Uterus (tissue), 4 donors: ENCODE measurements around the gene TDRKH. TPM values are rescaled to one million over a fixed set of nuclear protein-coding genes. Genes with fewer than 3 reads are reported as not detected.

ENCODE experiments used
- DNase-seq, 2 donors: peaks; one replicate each; pipeline ENCODE4 v3.0.0-alpha.2; 2019 to 2020
- H3K27ac ChIP-seq, 2 donors: fragments of 200-600 bp; sonication (generic); 1 replicate in 1 of 2; 2 replicates in 1 of 2; pipeline ENCODE4 v1.5.1; 2016 to 2018
- H3K27me3 ChIP-seq, 2 donors: fragments of 200-600 bp; sonication (generic); one replicate each; pipeline ENCODE4 v1.5.1; 2018 to 2019; ENCODE audit warnings: control low read depth in 1 of 2
- H3K36me3 ChIP-seq, 2 donors: fragments of 200-600 bp; sonication (generic); one replicate each; pipeline ENCODE4 v1.5.1; 2019; ENCODE audit warnings: control low read depth in 1 of 2
- H3K4me1 ChIP-seq, 2 donors: fragments of 200-600 bp; sonication (generic); one replicate each; pipeline ENCODE4 v1.5.1; 2018 to 2019; ENCODE audit warnings: control low read depth in 1 of 2
- H3K4me3 ChIP-seq, 2 donors: fragments of 200-600 bp; sonication (generic); 1 replicate in 1 of 2; 2 replicates in 1 of 2; pipeline ENCODE4 v1.5.1; 2018 to 2019; ENCODE audit warnings: mild to moderate bottlenecking in 1 of 2
- H3K9me3 ChIP-seq, 2 donors: fragments of 200-600 bp; sonication (generic); one replicate each; pipeline ENCODE4 v1.5.1; 2019; ENCODE audit warnings: control low read depth in 1 of 2
- POLR2A ChIP-seq, 2 donors: fragments of 450-650 bp; IDR thresholded peaks; one replicate each; pipeline ENCODE4 v1.6.1; 2016; ENCODE audit warnings: antibody characterized with exemption in 2 of 2, mild to moderate bottlenecking in 1 of 2, moderate library complexity in 1 of 2
- intact Hi-C: fragments of 100-400 bp; cut with DNase I; formaldehyde crosslinking; loops from one replicate; pipeline ENCODE4 v1.15.1; 2023; ENCODE audit warnings: low total_unique reads
- small RNA-seq: library from RNA; depleted of rRNA; stranded (forward); fragments of <200 nt; gene quantifications from one replicate; pipeline ENCODE3, GENCODE V24; 2016
- total RNA-seq, 4 donors: library from RNA; depleted of rRNA in 3 of 4; stranded (reverse); fragments of >200 nt in 3 of 4; gene quantifications; one replicate each; pipeline versions ENCODE4 v1.1.0 to v1.2.4, GENCODE V29; 2014 to 2023
- TF ChIP-seq, protein P1 (sequence below), 4 experiments: fragments of 200-600 bp in 2 of 4; fragments of 450-650 bp in 2 of 4; sonication (generic) in 2 of 4; IDR thresholded peaks; one replicate each; pipeline ENCODE4 v1.5.1; 2016 to 2019; ENCODE audit warnings: antibody characterized with exemption in 4 of 4, mild to moderate bottlenecking in 2 of 4, moderate library complexity in 1 of 4
- donor health status: DM: yes; HTN: yes; CAD: no.

The TDRKH gene
- total RNA-seq, 4 donors from 2014 or later: 0.26 to 6.8 (median 1.8) TPM

DNA sequence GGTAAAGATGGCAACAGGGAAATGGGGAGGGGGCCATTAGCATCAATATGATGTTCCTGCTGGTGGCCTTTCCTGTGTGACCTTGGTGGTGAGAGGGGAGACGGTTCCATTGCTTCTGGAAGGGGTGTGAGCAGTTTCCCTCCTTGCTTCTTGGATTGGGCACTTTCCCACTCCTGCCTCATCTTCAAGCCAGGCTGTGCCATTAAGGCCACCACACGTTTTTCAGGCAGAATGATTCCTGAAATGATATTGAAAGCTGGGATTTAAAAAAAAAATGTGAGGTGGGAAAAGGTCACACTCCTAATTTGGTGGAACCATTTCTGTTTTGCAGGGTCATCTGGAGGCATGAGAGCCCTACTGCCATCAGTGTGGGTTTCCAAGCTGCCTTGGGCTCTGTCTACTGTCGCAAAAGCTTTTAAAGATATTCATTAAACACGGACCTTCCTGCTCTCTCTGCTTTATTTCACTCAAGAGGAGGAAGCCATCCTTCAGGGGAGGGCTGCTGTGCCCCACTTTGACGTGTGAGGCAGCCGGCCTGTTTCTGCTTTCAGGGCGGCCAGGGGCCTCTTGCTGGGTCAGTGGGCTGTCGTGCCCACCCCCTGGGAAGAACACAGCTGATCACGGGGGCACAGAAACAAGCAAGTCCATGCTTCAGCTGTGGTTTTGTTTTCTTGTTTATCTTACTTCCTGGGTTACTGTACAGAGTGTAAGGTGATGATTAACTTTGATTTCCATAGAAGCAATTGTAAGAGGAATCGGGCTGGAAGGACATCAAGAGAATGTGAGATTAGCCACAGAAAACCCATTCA, 60.9 kb downstream of the TDRKH start:
- Histone ChIP-seq H3K27me3 (no peaks in the 10 kb centered on the region), H3K4me3 (no peak overlapping the region), H3K27ac (no peak overlapping the region), H3K36me3 (no peaks in the 10 kb centered on the region), H3K9me3 (no peaks in the 10 kb centered on the region), H3K4me1 (no peaks in the 10 kb centered on the region)
- intact Hi-C loops: no loop called here
- DNase-seq: no peak
- TF ChIP-seq, protein P1, sequence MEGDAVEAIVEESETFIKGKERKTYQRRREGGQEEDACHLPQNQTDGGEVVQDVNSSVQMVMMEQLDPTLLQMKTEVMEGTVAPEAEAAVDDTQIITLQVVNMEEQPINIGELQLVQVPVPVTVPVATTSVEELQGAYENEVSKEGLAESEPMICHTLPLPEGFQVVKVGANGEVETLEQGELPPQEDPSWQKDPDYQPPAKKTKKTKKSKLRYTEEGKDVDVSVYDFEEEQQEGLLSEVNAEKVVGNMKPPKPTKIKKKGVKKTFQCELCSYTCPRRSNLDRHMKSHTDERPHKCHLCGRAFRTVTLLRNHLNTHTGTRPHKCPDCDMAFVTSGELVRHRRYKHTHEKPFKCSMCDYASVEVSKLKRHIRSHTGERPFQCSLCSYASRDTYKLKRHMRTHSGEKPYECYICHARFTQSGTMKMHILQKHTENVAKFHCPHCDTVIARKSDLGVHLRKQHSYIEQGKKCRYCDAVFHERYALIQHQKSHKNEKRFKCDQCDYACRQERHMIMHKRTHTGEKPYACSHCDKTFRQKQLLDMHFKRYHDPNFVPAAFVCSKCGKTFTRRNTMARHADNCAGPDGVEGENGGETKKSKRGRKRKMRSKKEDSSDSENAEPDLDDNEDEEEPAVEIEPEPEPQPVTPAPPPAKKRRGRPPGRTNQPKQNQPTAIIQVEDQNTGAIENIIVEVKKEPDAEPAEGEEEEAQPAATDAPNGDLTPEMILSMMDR (IDR thresholded peaks at IDR 0.05): no peak
- no peak for TF ChIP-seq POLR2A (IDR thresholded peaks at IDR 0.05)

DNA sequence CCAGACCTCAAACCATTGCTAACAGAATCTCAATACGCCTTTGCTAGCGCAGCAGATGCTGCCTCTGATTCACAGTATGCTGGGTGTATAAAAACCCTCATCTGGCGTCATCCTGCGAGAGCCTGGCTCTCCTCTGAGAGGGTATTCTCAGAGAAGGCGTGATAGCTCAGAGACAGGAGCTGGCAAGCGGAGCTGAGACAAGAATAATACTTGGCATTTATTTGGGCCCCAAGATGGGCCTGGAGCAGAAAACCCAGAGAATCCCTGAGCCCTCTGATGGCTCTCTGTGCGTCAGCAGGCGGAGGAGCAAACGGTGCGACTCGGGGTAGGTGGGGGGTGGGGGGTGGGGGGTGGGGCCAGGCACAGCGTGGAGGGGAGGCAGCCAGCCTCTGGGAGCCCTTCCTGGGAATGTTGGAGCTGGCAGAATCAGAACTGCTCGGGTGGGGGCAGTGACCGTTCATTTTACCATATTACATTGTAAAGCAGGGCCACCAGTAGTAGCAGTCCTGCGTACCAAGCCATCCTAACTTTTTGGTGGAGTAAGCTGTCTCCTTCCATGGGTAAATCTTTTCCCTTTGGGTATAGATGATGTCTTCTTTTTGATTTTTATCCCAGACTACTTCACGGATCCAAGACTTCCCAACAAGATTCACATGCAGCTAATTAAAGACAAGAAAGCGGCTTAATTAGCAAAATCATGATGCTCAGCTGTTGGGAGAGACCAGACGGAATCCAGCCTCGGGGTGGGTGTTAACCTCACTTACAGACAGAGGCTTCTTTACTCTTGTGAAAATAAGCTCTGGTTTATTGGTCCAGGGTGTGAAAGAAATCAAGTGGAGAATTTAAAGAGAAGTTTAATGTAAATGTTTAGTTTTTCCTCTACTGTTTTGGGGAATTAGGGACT, 61.9 kb downstream of the TDRKH start:
- no peaks in the 10 kb centered on the region for H3K27me3 ChIP-seq
- no peaks in the 10 kb centered on the region for H3K9me3 ChIP-seq
- peak; percentile 30 to 43 for DNase-seq
- peak overlapping the region; percentile 7 to 48 for H3K27ac ChIP-seq
- no peak for TF ChIP-seq POLR2A (IDR thresholded peaks at IDR 0.05)
- TF ChIP-seq, protein P1 (IDR thresholded peaks at IDR 0.05): no peak
- H3K4me3 ChIP-seq: no peak overlapping the region
- H3K4me1 ChIP-seq: no peaks in the 10 kb centered on the region
- intact Hi-C loops: no loop called here
- H3K36me3 ChIP-seq: no peaks in the 10 kb centered on the region

DNA sequence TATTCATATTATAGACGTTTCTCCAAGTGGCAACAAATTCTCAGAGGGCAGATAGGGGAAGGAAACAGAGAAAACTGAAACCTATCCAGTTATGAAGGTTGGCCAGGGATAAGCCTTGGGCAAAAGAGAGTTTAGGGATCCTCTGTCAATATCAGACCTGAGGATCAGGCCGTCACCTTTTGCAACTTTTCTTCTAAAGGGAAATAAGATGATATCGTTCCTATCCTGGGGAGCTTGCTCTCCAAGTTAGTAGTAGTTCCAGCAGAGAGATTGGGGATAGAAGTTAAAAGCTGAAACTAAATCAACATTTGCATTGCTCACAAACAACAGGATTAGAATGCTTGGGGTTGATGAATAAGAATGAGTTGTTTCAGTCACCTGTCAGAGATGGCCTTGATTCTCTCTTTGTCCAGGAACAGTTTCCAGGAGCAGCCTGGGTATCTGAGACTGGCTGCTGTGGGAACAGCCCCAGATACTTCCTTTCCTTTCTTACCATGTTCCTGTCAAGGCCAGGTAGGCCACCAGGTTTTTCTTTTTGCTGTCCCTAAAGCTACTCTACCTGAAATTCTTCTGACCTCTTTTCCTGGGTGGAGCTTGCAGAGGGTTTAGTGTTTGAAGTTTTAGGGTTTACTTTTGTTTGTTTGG, 66.5 kb downstream of the TDRKH start:
- DNase-seq: no peak
- Histone ChIP-seq H3K27ac (no peak overlapping the region), H3K9me3 (no peaks in the 10 kb centered on the region), H3K27me3 (no peaks in the 10 kb centered on the region), H3K36me3 (no peaks in the 10 kb centered on the region), H3K4me1 (no peaks in the 10 kb centered on the region), H3K4me3 (no peak overlapping the region)
- no peak for TF ChIP-seq POLR2A (IDR thresholded peaks at IDR 0.05)
- intact Hi-C loops: no loop called here

Small RNA genes lying within 50 kb of the gene (small RNA-seq; reads per million reads assigned to genes)
- not detected for gene RNU6-662P

Other genes with a start within 250 kb of the TDRKH start
- gene SNX27, start 178.4 kb downstream of the TDRKH start, total RNA-seq: 10 to 100 TPM; 22.3 to 52.7 (median 42.4) TPM
- 1 to 10 TPM in 1 of 4 donors, not detected in 3; 1.2 TPM for gene CELF3, start 73.7 kb downstream of the TDRKH start, total RNA-seq
- gene RIIAD1, start 69.0 kb downstream of the TDRKH start, total RNA-seq: 1 to 10 TPM in 2 of 4 donors, not detected in 2; 1.1 to 4.3 TPM
- gene MRPL9, start 27.0 kb downstream of the TDRKH start, total RNA-seq: 10 to 100 TPM; 54.1 to 88.9 (median 61.8) TPM
- gene LINGO4, start 14.9 kb upstream of the TDRKH start, total RNA-seq: under 1 TPM in 1 of 4 donors, not detected in 3; 0.14 TPM
- 1 to 10 TPM in 2 of 4 donors, under 1 TPM in 2; 0.51 to 4.8 (median 2.1) TPM for gene RORC, start 41.3 kb upstream of the TDRKH start, total RNA-seq
- gene C2CD4D, start 49.3 kb upstream of the TDRKH start, total RNA-seq: not detected
- gene THEM5, start 63.2 kb upstream of the TDRKH start, total RNA-seq: not detected
- 10 to 100 TPM; 11.5 to 56.4 (median 18.3) TPM for gene THEM4, start 119.0 kb upstream of the TDRKH start, total RNA-seq
- gene S100A10, start 203.4 kb upstream of the TDRKH start, total RNA-seq: 100 to 1,000 TPM in 1 of 4 donors, 10 to 100 TPM in 3; 21.8 to 189 (median 34.6) TPM
- gene S100A11, start 246.5 kb upstream of the TDRKH start, total RNA-seq: 100 to 1,000 TPM in 3 of 4 donors, 10 to 100 TPM in 1; 14.9 to 321 (median 146) TPM